Glutamatergic neuron (in vitro differentiated cells): ENCODE results near the gene ACOT13. TPM values are rescaled to one million over a fixed set of nuclear protein-coding genes. Genes with fewer than 3 reads are reported as not detected.
"Not testable (repeated sequence)": the region's sequence is repeated elsewhere in the genome, so short reads cannot be mapped to it uniquely, and the experiment has no call there.

Source experiments
- DNase-seq: peaks from one replicate; pipeline ENCODE4 v3.0.0; 2022
- H3K27ac Mint-ChIP-seq: one replicate; pipeline ENCODE4 v1.8.0; 2020; ENCODE audit warnings: mild to moderate bottlenecking, mixed read lengths, inconsistent platforms; ENCODE audit not compliant: unreplicated experiment
- H3K27me3 Mint-ChIP-seq: one replicate; pipeline ENCODE4 v1.8.0; 2020; ENCODE audit warnings: mild to moderate bottlenecking, moderate library complexity, mixed read lengths, inconsistent platforms; ENCODE audit not compliant: unreplicated experiment
- H3K36me3 Mint-ChIP-seq: one replicate; pipeline ENCODE4 v1.8.0; 2020; ENCODE audit warnings: mild to moderate bottlenecking, mixed read lengths, inconsistent platforms; ENCODE audit not compliant: unreplicated experiment
- H3K4me1 Mint-ChIP-seq: one replicate; pipeline ENCODE4 v1.8.0; 2020; ENCODE audit warnings: mild to moderate bottlenecking, low read depth, mixed read lengths, inconsistent platforms; ENCODE audit not compliant: unreplicated experiment
- H3K4me3 Mint-ChIP-seq: one replicate; pipeline ENCODE4 v1.8.0; 2020; ENCODE audit warnings: mild to moderate bottlenecking, mixed read lengths, inconsistent platforms; ENCODE audit not compliant: unreplicated experiment
- H3K9me3 Mint-ChIP-seq: one replicate; pipeline ENCODE4 v1.8.0; 2020; ENCODE audit warnings: mild to moderate bottlenecking, moderate library complexity, mixed read lengths, inconsistent platforms; ENCODE audit not compliant: unreplicated experiment
- total RNA-seq: library from RNA; stranded (reverse); fragmentation: NEBNext Ultra II Directional; extraction: Animal tissue kit (Norgen Biotek cat#: 25700); gene quantifications from one replicate; pipeline ENCODE4 v1.2.1, GENCODE V29; 2021; ENCODE audit not compliant: unreplicated experiment
- TF ChIP-seq, protein P1 (sequence below): fragments of 200-600 bp; sonication (generic); IDR thresholded peaks from one replicate; pipeline ENCODE4 v1.5.0; 2021; ENCODE audit not compliant: partially characterized antibody, unreplicated experiment

The ACOT13 gene
- total RNA-seq, 1 donor from 2014 or later: 25.3 TPM

DNA sequence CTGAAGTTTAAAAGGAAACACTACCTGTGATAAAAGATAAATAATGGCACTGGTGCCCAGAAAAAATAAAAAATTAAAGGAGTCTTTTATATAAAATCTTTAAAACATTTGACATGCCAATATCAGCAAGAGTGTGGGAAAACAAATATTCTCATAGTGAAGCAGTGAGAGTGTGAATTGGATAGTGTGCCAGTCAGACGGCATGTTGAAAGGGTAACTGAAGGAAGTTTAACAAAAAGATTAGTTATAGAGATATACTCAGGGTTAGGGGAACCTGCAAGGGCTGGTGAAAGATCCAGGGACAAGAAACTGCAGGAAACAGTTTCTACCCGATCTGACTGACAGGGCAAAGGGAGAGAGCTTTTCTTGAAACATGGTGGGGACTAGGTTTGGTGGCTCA is 85.6 kb downstream of the ACOT13 start:
- no peaks in the 10 kb centered on the region for H3K36me3 Mint-ChIP-seq
- no peak for DNase-seq
- H3K4me3 Mint-ChIP-seq: no peak overlapping the region
- TF ChIP-seq, protein P1, sequence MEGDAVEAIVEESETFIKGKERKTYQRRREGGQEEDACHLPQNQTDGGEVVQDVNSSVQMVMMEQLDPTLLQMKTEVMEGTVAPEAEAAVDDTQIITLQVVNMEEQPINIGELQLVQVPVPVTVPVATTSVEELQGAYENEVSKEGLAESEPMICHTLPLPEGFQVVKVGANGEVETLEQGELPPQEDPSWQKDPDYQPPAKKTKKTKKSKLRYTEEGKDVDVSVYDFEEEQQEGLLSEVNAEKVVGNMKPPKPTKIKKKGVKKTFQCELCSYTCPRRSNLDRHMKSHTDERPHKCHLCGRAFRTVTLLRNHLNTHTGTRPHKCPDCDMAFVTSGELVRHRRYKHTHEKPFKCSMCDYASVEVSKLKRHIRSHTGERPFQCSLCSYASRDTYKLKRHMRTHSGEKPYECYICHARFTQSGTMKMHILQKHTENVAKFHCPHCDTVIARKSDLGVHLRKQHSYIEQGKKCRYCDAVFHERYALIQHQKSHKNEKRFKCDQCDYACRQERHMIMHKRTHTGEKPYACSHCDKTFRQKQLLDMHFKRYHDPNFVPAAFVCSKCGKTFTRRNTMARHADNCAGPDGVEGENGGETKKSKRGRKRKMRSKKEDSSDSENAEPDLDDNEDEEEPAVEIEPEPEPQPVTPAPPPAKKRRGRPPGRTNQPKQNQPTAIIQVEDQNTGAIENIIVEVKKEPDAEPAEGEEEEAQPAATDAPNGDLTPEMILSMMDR: no peak
- peaks cover 2% of the 10 kb centered on the region for H3K27me3 Mint-ChIP-seq
- H3K4me1 Mint-ChIP-seq: no peaks in the 10 kb centered on the region
- H3K9me3 Mint-ChIP-seq: peaks cover 3% of the 10 kb centered on the region
- no peak overlapping the region for H3K27ac Mint-ChIP-seq

DNA sequence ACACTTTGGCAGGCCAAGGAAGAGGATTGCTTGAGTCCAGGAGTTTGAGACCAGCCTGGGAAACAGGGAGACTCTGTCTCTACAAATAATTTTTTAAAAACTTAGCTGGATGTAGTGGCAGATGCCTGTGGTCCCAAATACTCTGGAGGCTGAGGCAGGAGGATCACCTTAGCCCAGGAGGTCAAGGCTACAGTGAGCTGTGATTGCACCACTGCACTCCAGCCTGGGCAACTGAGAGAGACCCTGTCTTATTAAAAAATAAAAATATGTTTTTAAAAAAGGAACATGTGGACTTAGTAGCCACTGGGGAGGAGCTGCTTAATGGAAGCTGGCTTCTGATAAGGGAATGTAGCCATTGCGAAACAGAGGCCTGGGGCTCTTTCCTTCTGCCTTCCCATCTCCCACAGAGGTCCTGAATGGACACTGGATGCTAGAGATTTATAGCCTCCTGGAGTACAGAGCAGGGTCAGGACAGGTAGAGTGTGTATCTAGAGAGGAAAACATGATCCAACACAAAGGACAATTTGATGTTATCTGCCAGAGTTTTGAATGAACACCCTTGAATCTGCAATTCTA is 86.1 kb downstream of the ACOT13 start:
- no peak overlapping the region for H3K27ac Mint-ChIP-seq
- no peak overlapping the region for H3K4me3 Mint-ChIP-seq
- no peak for DNase-seq
- H3K4me1 Mint-ChIP-seq: no peaks in the 10 kb centered on the region
- H3K9me3 Mint-ChIP-seq: peaks cover 3% of the 10 kb centered on the region
- peaks cover 2% of the 10 kb centered on the region for H3K27me3 Mint-ChIP-seq
- TF ChIP-seq, protein P1: no peak
- H3K36me3 Mint-ChIP-seq: no peaks in the 10 kb centered on the region

DNA sequence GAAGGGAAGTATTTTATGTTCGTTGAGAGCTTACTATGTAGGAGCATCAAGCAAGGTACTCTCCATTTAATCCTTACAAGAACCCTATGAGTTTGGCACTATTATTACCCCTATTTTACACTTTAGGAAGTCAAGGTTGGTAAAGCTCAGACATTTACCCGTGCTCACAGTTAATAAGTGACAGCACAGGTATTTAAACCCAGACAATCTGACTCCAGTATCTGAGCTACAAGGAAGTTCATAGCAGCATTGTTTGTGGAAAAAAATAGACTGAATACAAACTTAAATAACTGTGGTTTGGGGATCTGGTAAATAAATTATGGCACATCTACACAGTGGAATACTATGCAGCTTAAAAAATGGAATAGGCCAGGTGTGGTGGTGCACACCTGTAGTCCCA is 86.7 kb downstream of the ACOT13 start:
- TF ChIP-seq, protein P1: no peak
- peaks cover 2% of the 10 kb centered on the region for H3K27me3 Mint-ChIP-seq
- no peak for DNase-seq
- no peaks in the 10 kb centered on the region for H3K36me3 Mint-ChIP-seq
- no peak overlapping the region for H3K4me3 Mint-ChIP-seq
- H3K9me3 Mint-ChIP-seq: peaks cover 3% of the 10 kb centered on the region
- no peak overlapping the region for H3K27ac Mint-ChIP-seq
- H3K4me1 Mint-ChIP-seq: no peaks in the 10 kb centered on the region

DNA sequence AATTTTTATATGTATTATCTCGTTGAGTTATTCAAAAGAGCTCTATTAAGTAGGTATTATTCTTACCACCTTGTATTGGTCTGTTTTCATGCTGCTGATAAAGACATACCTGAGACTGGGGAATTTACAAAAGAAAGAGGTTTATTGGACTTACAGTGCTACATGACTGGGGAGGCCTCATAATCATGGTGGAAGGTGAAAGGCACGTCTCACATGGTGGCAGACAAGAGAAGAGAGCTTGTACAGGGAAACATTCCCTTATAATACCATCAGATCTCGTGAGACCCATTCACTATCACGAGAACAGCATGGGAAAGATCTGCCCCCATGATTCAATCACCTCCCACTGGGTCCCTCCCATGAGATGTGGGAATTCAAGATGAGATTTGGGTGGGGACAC is 87.5 kb downstream of the ACOT13 start:
- not testable (repeated sequence) for H3K4me3 Mint-ChIP-seq, H3K27me3 Mint-ChIP-seq, H3K9me3 Mint-ChIP-seq, H3K27ac Mint-ChIP-seq, H3K4me1 Mint-ChIP-seq, DNase-seq, H3K36me3 Mint-ChIP-seq

Other genes with a start within 250 kb of the ACOT13 start
- gene GPLD1, start 177.5 kb upstream of the ACOT13 start, total RNA-seq: 2.0 TPM
- gene ALDH5A1, start 172.1 kb upstream of the ACOT13 start, total RNA-seq: 1.2 TPM
- gene KIAA0319, start 20.9 kb upstream of the ACOT13 start, total RNA-seq: 1.8 TPM
- 56.9 TPM for gene TDP2, start 178 bp upstream of the ACOT13 start, total RNA-seq
- gene C6orf62, start 52.1 kb downstream of the ACOT13 start, total RNA-seq: 155 TPM
- 20.1 TPM for gene GMNN, start 107.9 kb downstream of the ACOT13 start, total RNA-seq
- gene ARMH2, start 131.8 kb downstream of the ACOT13 start, total RNA-seq: 0.54 TPM